Activated naive CD4-positive, alpha-beta T cell (primary cell): Measurements from ENCODE around the gene PDLIM3.

ENCODE experiments used
- DNase-seq, 4 experiments: peaks; one replicate each; lab custom pipeline; 2025; lab: John Stamatoyannopoulos, UW

PDLIM3 gene

GRCh38 chr4:185471235-185472102 lies 63.8 kb downstream of the PDLIM3 start, which contains the start of gene CCDC110:
CCDC110 (minus strand) TSS chr4:185471733; CDS start chr4:185471683, 50 bp downstream.
- DNase-seq: peak; percentile 66 to 94 (median 83)

- DNase-seq: peak in 2 of 4 experiments; percentile 49 to 59
Measured at GRCh38 chr4:185470501-185471195, 64.7 kb downstream of the PDLIM3 start.

GRCh38 chr4:185469580-185470154 lies 65.6 kb downstream of the PDLIM3 start:
- no peak for DNase-seq

- DNase-seq: no peak
Measured at GRCh38 chr4:185468999-185469398, 66.3 kb downstream of the PDLIM3 start.

GRCh38 chr4:185467991-185468390 lies 67.3 kb downstream of the PDLIM3 start:
- no peak for DNase-seq

- no peak for DNase-seq
Measured at GRCh38 chr4:185467101-185467500, 68.2 kb downstream of the PDLIM3 start.

GRCh38 chr4:185465707-185466106 lies 69.6 kb downstream of the PDLIM3 start:
- no peak for DNase-seq

- no peak for DNase-seq
Measured at GRCh38 chr4:185464887-185465286, 70.4 kb downstream of the PDLIM3 start.

- DNase-seq: no peak
Measured at GRCh38 chr4:185464183-185464582, 71.1 kb downstream of the PDLIM3 start.

GRCh38 chr4:185463541-185463940 lies 71.8 kb downstream of the PDLIM3 start:
- no peak for DNase-seq

- DNase-seq: no peak
Measured at GRCh38 chr4:185461565-185461964, 73.7 kb downstream of the PDLIM3 start.

GRCh38 chr4:185457136-185457535 lies 78.2 kb downstream of the PDLIM3 start:
- no peak for DNase-seq

GRCh38 chr4:185456131-185456530 lies 79.2 kb downstream of the PDLIM3 start:
- no peak for DNase-seq
